ENCODE data around the gene CCDC88C.
"Not testable (repeated sequence)": the region's sequence is repeated elsewhere in the genome, so short reads cannot be mapped to it uniquely, and the experiment has no call there.

CCDC88C gene

DNA sequence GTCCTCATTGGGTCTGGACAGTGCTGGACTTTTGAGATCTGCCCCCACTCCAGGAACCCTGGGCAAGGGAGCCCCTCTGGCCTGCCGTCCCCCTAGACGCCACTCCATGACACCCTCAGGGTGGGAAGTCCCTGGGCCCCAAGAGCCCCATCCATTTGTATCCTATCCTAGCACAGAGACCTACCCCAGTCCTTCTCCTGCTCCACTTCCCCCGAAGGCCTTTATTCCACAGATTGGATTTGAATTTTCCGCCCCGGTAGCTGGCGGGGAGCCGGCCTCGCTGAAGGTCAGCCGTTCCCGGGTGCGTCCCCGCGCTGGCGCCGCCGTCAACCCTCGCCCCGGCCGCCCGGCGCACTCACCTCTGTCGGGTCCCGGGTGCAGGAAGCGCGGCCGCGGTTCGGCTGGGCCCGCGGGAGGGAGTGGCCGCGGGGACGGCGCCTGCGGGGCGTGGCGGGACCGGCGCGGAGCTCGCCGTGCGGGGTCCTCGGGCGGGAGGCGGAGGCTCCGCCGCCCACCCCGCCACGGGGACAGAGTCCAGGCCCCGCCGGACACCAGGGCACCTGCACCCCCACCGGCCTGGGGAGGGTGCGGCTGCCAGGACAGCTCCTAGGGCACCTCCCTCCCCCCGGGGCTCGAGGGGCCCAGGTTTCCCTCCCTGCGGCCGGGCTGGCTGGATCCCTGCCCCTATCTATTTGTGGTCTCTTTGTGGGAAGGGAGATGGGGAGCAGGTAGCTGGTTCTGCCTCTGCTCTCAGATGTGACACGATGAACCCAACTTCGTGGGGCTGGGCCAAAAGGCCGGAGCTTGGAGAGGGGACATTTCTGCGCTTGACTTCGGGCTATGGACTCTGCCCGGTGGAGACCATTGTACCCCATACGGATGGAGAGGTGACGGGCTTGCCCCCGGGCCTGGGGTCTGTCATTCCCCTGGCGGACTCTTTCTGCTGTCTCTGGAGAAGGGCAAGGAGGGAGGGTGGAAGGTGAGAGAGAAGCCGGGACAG lies 153.2 kb downstream of the CCDC88C start:
- peak in 2 of 5 donors; percentile 34 to 38 for DNase-seq

DNA sequence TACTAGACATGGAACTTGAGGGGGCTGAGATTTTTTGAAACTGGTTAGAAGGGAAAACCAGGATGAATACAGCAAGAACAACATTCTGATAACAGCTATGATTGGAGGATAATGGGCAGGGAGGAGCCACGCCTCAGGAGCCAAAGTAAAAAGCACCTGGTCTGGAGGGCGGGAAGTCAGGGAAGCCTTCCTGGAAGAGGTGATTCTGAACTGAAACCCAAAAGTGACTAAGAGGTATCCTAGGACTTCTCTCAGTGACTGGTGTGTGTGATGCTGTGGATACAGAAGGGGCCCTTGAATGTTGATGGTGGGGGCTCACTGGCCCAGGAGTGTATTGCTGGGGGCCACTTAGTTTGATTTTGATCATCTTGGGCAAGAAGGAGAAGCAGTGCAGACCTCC lies 154.3 kb downstream of the CCDC88C start:
- no peak for DNase-seq

DNA sequence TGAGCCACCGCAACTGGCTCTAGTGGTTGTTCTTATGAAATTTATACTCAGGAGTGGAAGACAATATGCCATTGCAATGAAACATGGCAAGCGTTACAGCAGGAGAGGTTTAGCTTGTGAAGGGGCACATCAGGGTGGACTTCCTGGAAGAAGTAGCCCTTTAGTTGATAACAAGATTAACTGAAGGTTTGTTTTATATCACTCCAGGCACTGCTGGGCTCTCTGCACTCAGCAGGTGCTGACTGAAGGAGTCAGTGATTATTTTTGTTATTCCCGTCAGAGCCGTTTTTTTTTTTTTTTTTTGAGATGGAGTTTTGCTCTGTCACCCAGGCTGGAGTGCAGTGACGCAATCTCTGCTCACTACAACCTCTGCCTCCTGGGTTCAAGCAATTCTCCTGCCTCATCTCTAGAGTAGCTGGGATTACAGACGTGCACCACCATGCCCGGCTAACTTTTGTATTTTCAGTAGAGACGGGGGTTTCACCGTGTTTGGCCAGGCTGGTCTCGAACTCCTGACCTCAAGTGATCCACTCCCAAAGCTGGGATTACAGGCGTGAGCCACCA lies 155.6 kb downstream of the CCDC88C start:
- DNase-seq: no peak

DNA sequence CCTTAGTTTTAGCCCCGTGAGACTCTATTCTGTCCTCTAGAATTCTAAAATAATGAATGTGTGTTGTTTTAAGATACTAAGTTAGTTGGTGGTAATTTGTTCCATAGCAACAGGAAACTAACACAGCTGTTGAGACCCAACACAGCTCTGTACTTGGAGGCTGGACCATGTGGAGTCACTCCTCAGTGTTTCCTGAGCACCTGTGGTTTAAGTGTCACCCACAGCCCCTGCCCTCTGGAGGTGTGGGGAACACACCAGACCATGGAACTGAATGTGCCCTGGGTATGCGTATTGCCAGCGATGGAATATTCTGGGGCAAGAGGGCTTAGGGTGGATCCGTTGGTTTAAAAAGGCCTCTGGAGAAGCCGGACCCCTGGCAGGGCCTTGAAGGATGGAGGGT lies 156.5 kb downstream of the CCDC88C start:
- peak in 2 of 5 donors; percentile 41 to 67 for DNase-seq

DNA sequence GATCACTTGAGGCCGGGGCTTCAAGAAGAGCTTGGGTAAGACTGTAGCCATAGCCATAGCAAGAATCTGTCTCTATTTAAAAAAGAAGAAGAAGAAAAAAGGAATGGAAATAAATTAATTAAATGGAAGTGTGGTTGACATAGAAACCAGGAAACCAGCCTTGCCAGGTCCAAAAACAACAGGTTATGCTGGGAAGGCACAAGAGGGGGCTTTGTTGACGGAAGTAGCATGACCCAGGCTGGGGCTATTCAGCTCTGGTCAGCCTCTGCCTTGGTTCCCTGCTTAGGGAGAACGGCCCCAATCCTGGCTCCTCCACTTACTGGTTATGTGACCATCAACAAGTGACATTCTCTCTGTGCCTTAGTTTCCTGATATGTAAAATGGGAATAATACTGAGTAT lies 158.7 kb downstream of the CCDC88C start:
- no peak for DNase-seq

DNA sequence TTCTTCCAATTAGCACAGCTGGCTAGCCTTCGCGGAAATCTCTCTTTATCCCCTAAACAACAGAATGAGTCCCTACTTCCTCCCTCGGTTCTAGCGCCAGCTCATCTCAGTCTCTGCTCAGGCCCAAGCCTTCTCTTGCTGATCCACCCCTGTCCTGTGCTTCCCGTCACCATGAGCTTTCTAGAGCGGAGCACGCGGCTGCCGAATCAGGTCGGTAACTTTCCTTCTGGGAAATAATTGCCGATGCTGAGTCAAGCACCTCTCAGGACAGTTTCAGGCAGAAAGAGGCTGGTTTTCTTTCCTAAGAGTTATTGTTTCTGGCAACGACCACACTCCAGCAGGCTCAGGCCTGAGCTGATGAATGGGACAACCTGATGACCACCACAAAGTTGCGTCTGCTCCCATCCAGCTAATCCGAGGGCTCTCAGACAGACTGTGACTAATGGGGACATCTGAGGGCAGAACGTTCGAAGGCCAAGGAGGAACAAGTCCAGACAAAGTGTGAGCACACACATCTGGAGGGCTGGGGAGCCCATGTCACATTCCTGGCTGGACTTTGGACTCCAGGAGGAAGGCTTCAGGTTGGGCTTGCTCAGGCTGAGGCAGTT lies 159.5 kb downstream of the CCDC88C start:
- DNase-seq: no peak

DNA sequence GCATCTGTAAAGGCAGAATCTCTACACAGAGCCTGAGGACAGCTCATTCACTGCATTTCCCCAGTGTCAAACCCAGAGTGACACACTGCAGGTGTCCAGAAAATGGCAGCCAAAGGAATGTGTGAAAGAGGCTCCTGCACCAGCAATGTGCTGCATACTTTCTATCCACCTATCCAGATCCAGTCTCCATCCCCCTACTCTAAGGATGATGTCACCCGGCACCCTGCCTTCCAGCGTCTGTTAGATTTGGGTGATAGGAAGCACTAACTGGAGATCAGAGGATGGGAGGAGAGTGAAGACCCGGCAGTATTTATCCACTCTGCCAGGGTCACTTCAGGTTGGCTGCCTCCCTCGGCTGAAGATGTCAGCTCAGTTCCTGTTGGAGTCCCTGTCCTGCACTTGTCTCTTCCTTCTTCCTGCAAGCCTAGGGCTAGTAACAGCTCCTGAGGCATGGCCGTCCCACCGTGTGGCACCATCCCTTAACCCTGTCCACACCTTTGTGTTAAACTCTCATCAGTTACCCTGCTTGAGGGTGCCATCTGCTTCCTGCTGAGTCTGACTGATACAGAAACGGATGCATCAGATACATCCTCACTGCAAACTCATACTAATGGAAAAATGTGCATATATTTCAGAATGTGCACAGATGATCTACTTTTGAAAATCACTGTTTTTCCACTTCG lies 160.2 kb downstream of the CCDC88C start:
- DNase-seq: peak in 1 of 5 donors; percentile 54

DNA sequence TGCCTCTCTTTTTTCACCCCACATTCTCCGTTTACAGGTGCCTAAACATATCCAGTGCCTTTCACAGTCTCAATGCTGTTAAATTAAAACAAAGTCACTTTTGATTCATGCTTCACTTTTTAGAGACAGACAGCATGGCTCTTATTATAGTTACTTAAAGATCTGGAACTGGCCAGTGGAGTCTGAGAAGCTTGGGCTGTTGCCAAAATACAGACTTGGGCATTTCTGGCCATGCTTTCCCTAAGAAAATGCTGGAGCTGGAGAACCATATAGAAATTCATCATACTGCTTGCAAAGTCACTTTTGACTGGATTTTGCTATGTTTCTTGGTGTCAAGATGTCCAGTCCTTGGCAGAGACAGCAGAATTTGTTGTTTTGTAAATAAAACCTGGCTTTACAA lies 161.0 kb downstream of the CCDC88C start:
- no peak for DNase-seq

DNA sequence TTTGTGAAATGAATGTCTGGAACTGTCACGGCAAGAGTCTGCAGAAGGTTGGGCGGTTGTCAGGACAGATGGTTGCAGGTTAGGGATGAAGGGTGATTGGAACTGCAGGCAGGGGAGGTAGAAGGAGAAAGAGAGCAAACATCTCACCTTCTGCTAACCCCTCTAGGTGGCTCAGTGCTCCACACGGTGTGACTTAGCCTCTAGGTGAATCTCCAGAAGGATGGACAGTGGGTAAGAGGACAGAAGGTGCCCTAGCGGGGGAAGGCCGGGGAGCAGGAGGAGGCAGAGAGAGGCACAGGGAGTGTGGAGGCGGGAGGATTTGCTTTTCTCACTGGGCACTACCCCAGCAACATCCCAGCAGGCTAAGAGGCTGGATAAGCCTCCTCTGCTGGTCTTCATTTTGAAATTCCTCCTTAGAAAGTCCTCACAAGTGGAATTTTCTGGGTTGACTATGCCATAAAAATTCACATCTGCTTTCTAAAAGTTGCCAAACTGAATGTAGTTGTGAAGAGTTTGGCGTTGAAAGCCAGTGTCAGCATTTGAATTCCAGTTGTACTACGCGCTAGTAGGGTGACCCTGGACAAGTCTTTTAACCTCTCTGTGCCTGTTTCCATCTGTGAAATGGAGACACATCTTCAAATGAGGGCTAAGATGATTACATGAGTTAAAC lies 162.5 kb downstream of the CCDC88C start:
- DNase-seq: no peak

DNA sequence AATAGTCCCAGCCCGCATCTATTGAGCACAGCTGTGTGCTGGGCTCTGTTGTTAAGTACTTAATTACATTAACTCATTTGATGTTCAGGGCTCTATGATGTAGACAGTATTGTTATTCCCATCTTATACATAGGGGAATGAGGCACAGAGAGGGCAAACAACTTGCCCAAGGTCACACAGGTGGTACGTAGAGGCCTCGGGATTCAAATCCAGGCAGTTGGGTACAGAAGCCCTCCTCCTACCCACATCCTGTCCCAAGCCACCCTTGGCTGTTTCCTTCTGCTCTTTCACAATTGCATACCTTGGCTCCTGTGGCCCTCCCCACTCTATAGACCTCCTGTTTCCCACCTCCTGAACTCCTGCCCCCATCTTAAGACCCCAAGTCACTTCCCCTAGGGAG lies 163.2 kb downstream of the CCDC88C start:
- DNase-seq: peak in 1 of 5 donors; percentile 77

DNA sequence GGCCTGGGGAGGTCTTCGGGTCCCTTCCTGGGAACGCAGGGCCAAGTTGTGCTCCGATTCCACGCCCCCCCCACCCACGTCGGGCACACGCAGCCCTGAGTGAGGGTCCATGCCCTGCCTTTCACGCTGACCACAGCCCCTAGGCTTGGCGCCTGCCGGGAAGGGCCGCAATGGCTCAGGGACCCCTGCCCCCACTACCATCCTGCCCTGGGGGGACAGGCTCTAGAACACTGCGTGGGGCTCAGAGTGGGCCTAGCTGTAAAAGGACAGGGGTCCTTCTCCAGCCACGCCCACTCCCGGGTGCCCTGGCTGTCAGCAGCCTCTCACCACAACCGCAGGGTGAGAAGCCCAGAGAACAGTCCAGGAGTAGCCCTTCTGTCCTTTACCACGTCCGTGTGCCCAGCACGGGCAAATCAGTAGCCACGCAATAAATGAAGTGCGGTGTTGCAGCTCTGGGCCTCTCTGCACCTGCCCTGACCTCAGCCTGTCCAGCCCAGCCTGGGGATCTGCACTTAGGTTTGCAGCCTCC lies 163.8 kb downstream of the CCDC88C start:
- no peak for DNase-seq

DNA sequence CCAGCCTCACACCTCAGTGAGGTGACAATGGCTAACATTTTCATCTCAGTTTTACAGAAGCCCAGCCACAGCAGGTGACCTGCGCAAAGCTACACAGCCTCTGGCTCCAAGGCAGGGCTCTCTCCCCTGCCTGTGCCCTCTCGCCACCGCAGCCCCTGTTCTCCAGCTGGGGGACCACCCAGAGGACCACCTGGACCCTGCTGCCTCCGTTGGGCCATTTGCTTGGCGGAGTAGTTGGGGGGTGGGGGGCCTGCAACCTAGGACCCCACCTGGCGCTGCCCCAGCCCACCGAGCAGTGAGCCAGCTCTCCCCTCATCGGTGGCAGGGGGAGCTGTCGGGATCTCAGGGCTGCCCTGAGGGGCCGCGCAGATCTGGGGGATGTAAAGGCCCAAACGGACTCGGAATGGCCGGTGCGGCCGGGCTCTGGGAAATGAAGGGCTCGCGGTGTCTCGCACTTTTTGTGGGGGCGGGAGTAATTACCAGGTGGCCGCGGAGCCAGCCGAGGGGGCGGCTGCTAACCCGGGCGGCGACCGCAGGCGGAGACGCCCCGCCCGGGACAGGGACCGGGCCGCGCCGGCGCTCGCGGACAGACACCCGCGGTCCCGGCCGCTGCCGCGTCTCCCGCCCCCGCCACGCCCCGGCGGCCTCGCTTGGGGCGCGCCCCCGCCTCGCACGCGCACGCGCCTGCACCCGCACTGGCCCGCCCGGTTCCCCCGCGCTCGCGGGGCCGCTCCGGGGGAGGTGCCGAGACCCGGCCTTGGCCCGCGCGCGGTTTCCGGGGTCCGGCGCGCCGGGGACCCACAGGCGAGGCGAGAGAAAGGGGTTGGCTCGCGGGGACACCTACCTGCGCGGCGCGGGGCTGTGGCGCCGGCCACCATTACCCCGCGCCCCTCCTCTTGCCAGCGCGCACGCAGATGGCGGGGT lies 164.5 kb downstream of the CCDC88C start:
- DNase-seq: peak in 3 of 5 donors; percentile 41 to 61 (median 41)

DNA sequence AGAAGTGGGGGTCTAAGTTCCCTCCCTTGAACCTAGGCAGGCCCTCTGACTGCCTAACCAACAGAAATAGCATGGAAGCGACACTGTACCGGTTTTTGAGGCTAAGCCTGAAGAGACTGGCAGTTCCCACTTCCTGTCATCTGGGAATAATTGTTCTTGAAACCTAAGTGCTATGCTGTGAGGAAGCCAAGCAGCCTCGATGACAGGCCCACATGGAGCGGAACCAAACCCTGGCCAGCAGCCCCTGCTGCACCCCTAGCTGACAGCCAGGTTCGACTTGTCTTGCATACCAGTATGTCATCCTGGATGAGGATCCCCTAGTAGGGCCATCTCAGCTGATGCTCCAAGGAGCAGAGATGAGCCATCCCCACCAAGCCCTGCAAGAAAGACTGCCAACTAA lies 166.7 kb downstream of the CCDC88C start:
- DNase-seq: no peak

DNA sequence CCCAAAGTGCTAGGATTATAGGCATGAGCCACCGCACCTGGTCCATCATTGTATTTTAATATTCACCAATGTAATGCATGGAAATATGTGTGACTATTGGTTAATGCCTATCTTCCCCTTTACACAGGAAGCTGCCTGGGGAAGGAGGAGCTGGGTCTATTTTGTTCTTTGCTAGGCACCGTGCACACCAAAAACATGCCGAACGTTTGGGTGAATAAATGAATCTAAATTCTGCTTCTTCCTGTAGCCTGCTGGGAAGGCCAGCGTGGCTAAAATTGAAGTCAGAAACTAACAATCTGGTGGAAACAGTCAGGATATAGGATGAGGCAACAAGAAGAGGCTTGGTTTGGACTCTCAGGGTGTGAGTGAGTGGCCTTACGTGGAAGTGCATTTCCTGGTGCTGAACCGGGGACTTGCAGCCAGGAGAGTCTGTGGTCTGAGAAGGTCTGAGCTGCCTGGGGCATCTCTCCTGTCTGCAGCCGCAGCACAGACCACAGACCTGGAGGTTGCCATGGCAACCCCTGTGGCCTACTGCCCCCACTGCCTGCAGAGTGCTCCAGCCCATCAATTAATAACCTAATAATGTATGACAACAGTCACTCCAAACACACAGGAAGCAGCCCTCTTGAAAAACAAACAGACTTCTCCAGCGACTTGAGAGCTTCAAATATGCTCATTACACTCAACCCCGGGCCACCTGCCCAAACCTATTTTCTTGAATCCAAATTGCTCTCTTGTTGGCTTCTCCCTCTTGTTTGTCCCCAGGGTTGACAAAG lies 167.6 kb downstream of the CCDC88C start:
- peak in 1 of 5 donors; percentile 84 for DNase-seq

DNA sequence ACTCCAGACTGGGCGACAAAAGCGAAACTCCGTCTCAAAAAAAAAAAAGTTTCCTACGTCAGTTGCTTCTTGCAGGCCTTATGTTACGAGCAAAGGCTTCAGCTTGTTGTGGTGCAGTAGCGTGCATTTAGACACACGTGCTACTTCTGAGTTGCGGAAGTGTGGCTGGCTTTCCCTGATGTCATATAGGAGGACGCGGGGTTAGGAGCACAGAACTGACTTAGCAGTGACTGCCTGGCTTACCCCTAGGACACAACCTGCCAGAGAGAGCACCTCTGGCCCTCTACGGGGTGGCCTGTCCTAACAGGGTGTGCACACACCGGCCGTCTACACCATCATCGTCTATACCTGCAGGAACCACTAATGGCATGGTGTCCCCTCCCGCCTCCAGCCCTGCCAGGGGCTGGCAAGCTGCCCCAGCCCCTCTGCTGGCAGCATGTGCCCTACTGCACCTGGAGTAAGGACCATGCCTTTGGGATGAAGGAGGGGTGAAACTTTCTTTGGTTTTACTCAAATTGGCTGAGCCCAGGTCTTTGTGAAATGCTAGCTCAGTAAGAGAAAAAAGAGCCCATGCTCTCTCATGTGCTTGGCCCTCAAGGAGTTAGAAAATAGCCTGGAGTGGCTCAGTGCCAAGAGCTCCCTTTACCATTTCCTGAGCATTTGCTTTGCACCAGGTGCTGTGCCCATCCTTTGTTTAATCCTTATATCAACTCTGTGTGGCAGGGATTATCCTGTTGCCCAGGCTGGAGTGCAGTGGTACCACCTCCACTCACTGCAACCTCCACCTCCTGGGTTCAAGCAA lies 171.4 kb downstream of the CCDC88C start:
- peak; percentile 69 to 98 (median 81) for DNase-seq

DNA sequence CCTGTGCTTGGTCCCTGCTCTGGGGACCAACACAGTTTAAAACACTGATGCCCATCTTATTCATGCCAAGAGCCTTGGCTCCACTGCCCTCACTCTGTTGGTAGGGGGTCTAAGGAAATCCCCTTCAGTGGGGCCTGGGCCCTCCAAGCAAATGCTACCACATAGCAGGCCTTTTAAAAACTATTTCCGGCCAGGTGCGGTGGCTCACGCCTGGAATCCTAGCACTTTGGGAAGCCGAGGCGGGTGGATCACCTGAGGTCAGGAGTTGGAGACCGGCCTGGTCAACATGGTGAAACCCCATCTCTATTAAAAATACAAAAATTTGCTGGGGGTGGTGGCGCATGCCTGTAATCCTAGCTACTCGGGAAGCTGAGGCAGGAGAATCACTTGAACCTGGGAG lies 172.0 kb downstream of the CCDC88C start:
- not testable (repeated sequence) for DNase-seq

DNA sequence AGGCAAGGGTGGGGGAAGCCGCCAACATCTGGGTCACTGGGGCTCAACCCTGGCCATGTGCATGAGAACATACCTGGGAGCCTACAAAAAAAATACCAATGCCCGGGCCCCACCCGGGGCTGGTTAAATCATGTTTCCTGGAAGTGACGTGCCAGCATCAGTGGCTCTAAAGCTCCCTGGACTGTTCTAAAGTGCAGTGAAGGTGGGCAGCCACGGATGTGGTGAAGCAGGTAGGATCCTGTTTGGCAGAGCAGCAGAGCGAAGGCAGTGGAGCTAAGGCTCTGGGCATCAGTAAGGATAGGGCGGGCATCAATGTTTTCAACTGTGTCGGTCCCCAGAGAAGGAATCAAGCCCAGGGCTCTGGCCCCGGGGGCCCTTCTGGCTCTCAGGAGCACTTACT lies 172.6 kb downstream of the CCDC88C start:
- peak; percentile 44 to 93 (median 66) for DNase-seq

DNA sequence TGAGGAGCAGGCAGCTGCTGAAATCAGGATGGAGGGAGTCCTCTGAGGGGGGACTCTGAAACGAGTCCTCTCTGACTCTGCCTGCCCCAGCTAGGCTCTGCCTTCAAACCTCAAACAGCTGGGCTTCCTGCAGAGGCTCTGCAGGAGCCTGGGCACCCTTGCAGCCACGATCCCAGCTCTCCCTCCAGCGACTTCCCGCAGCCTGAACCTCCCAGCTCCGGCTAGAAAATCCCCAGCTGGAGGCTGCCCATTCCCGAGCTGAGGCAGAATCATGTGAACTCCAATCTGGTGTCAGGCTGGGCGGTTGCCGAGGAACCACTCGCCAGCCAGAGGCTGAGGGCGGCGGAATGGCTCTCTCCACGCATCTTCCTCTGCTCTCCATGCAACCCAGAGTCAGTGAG lies 173.1 kb downstream of the CCDC88C start, which contains the start of gene GPR68:
Gene GPR68, minus strand, starts transcription at position 204 of the 401 bp plus-strand sequence. CDS start 9,654 bp downstream, outside the sequence.
- DNase-seq: peak in 1 of 5 donors; percentile 74

DNA sequence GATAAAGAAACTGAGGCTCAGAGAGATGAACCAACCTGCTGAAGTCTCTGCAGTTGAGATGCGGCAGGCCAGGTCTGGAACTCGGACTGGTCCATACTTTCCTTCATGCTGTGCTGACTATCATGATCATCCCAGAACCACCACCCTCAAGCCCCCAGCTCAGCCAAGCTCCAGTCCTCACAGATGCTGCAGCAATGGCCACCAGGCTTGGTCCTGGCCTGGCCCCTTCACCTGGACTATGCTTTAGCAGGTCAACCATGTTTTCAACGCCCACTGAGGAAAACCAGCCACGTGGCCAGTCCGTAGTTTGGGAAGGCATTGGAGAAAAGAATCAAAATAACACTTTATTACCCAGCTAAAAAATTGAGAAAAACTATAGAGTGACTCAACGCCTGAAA lies 174.5 kb downstream of the CCDC88C start:
- peak in 1 of 5 donors; percentile 46 for DNase-seq
